ENCODE results near the gene PHOX2B.

GRCh38 chr4:41785665-41786064 lies 37.1 kb upstream of the PHOX2B start:
- TF ChIP-seq CTCF (IDR thresholded peaks at IDR 0.05) (no peak), POLR2A (IDR thresholded peaks at IDR 0.05) (no peak)
